GM19099 (cell line): Measurements from ENCODE around the gene SPDYE11.
"Not testable (repeated sequence)": the region's sequence is repeated elsewhere in the genome, so short reads cannot be mapped to it uniquely, and the experiment has no call there.

Source experiments
- POLR2A ChIP-seq: IDR thresholded peaks from 3 replicates; pipeline ENCODE4 v1.6.1; 2011; ENCODE audit warnings: low read depth; ENCODE audit not compliant: insufficient read length; ENCODE audit errors: extremely low read depth

SPDYE11 gene

GRCh38 chr7:73057811-73058210 lies at the start of gene SPDYE11:
Gene SPDYE11 (minus strand): TSS chr7:73057911. CDS start chr7:73056111, 1,800 bp downstream.
- not testable (repeated sequence) for TF ChIP-seq POLR2A

- not testable (repeated sequence) for TF ChIP-seq POLR2A
These were observed 28.2 kb upstream of the SPDYE11 start, which contains the start of gene SPDYE9 for GRCh38 chr7:73085938-73086337. Gene SPDYE9 (minus strand): TSS chr7:73086038. CDS start chr7:73084238, 1,800 bp downstream.

- not testable (repeated sequence) for TF ChIP-seq POLR2A
These were observed 28.0 kb downstream of the SPDYE11 start, which contains the start of gene SPDYE8 for GRCh38 chr7:73029666-73030065. Gene SPDYE8 (minus strand): TSS chr7:73029766. CDS start chr7:73027966, 1,800 bp downstream.

GRCh38 chr7:73005693-73006447 lies 51.8 kb downstream of the SPDYE11 start:
- TF ChIP-seq POLR2A: peak; percentile 80
